Left lobe of liver (tissue), 2 donors: Measurements from ENCODE around the gene RBP3. TPM values are rescaled to one million over a fixed set of nuclear protein-coding genes. Genes with fewer than 3 reads are reported as not detected.

Experiments
- ATAC-seq: fragments of 200-7000 bp; cut with Tn5 transposase; one replicate; pipeline ENCODE4 v1.9.1; 2020; ENCODE audit warnings: mild to moderate bottlenecking, moderate library complexity
- DNase-seq: peaks from one replicate; pipeline ENCODE4 v3.0.0-alpha.2; 2020; ENCODE audit warnings: low spot score
- total RNA-seq: library from RNA; stranded (reverse); gene quantifications from one replicate; pipeline ENCODE4 v1.2.1, GENCODE V29; 2021
- donor health status: DM: no; HTN: no; CAD: no; lungs with moderate emphysema.
- donor health status: DM: no; HTN: yes; CAD: no.

The RBP3 gene
- total RNA-seq, 1 donor from 2014 or later: not detected

DNA sequence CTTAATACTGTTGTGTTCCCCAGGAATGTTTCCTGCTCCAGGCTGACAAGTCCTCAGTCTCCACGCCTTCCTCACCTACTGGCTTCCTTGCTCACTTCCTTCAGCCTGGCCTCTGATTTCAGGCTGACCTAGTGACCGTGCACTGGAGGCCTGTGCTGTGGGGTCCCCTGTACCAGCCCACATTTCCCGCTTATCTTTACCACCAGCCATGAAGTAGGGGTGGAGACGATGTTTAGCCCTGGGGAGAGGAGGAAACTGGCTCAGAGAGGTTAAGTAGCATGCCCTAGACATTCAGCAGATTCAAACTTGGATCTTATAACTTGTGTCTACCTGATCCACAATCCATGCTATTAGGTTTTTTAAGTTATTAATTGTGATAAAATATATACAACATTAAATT is 40.7 kb downstream of the RBP3 start:
- ATAC-seq (no peak), DNase-seq (peak; percentile 21)

DNA sequence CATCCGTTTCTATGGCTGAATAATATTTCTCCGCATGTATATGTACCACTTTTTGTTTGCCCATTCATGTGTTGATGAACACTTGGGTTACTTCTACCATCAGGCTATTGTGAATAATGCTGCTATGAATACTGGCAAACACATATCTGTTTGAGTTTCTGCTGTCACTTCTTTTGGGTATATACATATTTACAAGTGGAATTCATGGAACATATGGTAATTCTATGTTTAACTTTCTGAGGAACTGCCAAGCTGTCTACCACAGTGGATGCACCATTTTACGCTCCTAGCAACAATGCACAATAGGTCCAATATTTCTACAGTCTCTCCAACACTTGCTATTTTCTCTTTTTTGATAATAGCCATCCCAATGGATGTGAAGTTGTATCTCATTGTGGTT is 41.5 kb downstream of the RBP3 start:
- ATAC-seq (no peak), DNase-seq (no peak)

DNA sequence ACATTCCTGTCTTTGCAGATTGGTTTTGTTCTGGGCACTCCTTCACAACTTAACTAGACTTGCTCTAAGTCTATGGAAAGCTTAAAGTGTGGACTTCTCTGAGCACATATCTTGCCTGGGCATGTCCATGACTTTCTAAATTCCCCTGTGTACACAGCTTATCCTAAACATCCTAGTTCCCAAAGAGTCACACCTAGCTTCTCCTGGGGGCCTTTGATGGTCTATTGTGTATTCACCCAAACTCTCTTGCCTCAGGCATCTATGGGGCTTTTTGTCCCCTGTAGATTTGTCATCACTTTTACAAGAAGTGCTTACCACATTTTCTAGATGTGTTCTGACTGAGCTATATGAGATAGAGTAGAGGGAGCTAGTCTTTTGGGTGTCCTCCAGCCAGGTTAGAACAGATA is 48.2 kb downstream of the RBP3 start:
- DNase-seq (no peak), ATAC-seq (no peak)

DNA sequence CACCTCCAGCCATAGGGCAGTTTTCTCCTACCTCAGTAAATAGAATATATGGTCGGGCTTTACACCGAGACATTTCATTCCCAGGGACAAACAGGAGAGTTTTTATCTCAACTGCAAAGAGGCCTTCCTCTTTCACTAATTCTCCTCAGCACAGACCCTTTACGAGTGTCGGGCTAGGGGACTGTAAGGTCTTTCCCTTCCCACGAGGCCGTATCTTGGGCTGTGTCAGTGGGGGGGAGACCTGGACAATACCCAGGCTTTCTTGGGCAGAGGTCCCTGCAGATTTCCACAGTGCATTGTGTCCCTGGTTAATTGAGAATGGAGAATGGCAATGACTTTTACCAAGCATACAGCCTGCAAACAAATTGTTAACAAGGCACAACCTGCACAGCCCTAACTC is 49.1 kb downstream of the RBP3 start:
- no peak for ATAC-seq
- DNase-seq: no peak

DNA sequence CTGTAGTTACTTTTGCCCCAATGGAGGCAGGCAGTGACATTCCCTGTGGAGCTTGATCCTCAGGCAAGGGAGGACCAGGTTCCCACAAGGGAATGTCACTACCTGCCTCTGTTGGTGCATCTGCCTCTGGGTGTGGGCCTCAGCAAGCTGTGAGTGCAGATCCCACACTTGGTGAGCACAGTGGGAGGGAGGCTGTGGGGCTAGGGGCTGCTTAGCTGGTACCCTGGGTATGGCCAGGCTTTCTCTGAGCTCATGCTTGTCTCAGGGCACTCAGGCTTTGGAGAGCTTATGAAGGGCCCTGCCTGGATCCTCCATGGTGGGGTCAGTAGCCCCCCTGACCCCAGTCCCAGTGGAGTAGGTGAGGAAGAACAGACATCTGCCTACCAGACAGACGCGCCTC is 52.1 kb downstream of the RBP3 start:
- ATAC-seq (no peak), DNase-seq (no peak)

DNA sequence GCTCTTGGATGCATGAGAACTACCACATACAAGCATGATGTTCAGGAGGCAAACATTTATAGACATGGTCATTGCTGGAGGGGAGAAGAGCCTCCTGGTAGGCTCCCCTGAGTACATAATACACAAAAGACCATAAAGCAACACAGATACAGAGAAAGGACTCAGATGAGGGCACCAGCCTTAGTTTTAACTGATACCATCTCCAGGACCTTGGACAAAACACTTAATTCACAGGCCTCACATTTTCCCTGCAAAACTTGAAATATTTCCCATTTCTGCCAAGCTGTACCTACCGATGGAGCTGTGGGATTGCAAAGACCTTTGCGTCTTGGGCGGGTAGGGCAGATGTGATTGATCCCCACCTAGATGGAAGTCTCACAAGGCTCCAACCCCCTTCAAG is 52.6 kb downstream of the RBP3 start:
- ATAC-seq: no peak

DNA sequence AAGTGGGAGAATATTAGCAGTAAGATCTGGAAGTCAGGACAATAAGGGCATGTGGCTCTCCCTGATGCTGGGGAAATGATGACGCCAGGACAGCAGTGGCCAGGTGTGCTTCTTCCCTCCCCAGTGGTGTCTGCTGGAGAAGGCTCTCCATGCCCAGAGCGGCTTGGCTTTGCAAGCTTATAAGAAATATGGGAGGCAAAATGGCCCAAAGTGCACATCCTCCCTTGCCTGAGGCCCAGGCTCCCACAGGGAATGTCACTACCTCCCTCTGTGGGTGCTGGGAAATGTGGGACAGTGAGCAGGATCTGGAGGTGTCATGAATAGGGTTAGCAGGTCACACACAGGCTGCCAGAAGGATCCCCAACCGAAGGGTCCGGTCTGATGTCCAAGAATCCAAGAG is 53.0 kb downstream of the RBP3 start:
- no peak for DNase-seq
- no peak for ATAC-seq

More for the DNA sequence above, 52.6 kb downstream of the RBP3 start:
- no peak for DNase-seq

DNA sequence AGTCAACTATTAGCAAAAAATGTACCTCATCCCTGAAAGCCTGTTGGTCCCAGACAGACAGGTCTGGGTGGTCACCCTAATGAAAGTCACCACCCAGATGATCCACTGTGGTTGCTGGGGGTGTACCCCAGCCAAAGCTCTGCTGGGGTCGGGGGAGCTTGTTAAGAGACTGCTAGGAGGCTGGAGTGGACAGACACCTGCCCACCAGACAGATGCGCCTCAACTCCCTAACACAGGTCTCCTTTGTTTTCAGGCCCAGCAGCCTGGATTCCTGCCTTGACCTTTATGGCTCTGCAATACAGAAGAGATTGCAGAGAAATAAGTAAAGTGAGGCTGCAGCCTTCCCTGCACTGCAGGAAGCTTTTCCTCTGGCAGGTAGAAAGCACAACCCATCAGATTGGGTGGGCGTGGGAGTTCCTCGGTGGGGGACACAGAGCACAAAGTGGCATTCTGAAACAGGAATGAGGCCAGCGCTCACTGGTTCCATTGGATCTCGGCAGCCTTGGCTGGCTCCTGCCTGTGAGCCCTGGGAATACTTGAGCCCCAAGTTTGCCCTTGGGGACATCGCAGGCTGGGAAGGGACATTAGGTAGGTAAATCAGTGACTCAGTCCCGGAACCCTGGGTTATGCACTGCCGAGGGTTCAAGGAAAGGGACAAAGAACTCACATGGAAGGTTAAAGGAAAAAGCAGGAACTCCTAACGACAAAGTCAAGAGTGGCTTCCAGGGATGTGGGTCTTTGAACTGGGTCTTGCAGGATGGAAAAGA is 53.9 kb downstream of the RBP3 start:
- ATAC-seq (no peak), DNase-seq (no peak)

DNA sequence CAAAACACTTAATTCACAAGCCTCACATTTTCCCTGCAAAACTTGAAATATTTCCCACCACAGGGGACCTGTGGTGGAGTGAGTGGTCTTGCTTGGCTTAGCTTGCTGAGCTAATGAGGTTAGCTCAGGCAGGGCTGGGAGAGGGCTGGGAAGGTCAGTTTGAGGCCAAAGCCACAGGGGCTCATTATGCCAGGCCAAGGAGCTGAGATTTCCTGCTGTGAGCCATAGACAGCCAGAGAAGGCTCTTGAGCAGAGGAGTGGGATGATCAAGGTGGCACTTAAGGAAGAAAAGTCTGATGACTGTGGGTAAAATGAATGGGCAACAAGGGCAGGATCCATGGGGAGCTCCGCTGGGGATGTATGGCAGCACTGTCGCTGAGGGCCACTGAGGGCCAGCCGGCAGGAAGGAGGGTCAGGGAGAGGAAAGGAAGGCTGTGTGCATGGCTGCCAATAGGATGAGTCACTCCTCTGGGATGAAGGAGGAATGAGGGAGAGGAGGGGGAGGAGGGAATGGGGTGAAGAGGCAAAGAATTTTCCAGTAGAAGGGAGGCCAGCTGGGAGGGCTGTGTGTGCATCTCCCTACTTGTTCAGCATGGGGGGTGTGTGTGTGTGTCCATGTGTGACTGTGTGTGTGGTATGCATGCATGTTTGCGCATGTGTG is 54.6 kb downstream of the RBP3 start:
- DNase-seq (peak; percentile 39), ATAC-seq (peak; percentile 70)

DNA sequence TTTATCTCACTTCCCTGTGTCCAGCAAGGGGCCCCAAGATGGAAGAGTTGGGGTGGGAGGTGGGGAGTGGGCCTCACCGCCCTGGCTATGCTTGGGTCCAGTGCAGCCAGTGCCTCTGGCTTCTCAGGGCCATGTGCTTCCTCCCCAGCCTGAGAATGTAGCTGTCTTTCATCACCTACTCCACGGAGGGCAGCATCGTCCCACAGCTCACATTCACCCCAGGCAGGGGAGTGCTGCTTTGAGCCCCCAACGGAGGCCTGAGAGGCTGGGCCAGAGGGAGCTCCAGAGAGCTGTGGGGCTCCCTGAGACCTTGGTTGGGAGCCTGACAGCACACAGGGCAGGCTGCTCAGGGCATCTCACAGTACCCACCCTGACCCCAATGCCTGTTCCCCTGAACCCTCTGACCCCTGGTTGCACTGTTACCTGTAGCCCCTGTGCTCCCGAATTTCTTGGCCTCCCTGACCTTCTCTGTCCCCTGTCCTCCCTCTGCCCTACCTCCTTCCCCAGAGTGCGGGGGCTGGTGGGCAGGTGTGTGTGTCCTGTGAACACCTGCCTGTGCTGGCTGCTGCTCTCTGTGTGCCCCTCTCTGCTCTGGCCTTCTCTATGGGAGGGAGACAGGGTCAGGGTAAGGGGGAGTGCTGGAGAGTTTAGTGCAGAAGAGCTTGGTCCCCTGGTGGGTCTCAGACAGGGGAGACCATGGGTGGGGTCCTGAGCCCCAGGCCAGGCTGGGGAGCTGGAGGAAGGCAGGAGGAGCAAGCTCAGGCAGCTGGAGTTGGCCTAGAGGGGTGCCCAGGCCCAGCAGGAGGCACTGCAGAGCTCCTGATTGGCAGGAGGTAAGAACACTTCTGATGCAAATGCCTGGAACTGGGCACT is 55.5 kb downstream of the RBP3 start:
- no peak for DNase-seq
- ATAC-seq: peak; percentile 17

DNA sequence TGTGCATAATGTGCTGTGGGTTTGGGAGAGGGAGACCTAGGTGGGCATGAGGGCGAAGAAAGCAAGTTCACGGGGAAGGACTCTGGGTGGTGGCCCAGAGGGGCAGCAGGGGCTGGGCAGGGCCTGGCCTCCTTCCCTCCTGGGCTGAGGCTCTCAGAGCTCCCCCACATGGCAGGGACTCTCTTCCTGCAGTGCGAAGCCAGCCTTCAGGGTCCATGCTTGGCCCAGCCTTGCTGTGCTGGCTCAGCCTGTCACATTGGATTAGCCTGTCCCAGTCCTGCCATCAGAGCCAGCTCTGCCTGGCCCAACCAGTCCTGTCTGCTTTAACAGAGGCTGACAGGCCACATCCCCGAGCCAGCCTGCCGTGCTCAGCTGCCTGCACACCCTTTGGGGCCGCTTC is 56.3 kb downstream of the RBP3 start:
- no peak for DNase-seq
- ATAC-seq: no peak

DNA sequence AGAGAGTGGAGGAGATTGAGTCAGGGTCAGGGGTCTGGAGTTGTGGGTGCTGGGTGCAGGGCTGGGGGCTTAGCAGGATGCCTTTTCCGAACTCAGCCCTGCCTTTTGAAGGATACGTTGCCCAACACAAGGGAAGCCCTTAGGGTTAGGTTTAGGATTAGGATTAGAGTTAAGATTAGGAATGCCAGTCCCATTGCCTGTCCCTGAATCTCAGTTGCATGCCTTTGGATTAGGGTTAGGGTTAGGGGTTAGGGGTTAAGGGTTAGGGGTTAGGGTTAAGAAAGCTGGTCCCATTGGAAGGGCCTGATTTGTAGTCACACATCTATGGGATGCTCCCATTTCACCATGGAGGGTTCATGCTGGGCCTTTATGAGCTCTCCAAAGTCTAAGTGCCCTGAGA is 56.8 kb downstream of the RBP3 start:
- DNase-seq: no peak

DNA sequence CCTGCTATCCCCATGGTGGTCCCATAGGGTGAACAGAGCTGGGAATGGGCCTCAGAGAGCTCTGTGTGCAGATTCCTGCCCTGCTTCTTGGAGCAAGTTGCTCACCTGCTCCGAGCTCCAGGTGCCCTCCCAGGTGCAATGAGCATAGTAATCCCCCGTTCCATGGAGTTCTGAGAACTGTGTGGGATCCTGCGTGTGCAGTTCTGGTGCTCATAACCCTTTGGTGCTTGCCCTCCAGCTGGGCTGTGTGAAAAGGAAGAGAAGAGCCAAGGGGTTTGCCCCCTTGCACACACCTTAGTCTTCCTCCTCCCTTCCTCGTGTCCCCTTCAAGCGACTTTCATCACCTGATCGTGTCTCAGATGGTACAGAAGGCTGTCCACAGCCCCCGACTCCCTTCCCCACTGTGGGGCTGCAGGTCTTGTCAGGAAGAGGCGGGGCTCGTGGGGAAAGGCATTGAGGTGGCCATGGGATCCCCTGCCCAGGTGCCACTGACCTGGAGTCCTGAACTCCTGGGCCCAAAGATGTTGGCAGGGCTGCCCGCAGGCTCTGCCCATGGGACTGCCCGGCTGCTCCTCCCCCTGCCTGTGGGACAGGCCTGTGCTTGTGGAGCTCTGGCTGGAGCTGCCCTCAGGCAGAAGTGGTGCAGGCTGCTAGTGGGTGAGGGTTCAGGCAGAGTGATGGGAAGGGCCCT is 57.8 kb downstream of the RBP3 start:
- DNase-seq (no peak), ATAC-seq (no peak)

More for the DNA sequence above, 56.8 kb downstream of the RBP3 start:
- ATAC-seq: no peak

DNA sequence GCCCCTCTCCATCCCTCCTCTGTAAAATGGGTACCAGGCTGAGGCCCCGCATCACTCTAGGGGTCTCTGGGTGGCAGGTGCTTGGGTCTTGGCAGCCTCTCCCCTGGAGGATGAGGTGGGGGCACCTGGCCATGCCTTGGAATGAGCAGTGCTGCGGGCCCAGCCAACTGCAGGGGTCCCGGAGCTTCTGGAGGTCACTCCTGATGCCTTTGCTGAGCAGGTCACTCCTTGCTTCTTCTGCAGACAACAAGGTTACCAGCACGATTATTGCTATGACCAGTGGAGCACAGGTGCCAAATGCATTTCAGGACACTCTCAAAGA is 58.3 kb downstream of the RBP3 start:
- DNase-seq (no peak), ATAC-seq (no peak)

DNA sequence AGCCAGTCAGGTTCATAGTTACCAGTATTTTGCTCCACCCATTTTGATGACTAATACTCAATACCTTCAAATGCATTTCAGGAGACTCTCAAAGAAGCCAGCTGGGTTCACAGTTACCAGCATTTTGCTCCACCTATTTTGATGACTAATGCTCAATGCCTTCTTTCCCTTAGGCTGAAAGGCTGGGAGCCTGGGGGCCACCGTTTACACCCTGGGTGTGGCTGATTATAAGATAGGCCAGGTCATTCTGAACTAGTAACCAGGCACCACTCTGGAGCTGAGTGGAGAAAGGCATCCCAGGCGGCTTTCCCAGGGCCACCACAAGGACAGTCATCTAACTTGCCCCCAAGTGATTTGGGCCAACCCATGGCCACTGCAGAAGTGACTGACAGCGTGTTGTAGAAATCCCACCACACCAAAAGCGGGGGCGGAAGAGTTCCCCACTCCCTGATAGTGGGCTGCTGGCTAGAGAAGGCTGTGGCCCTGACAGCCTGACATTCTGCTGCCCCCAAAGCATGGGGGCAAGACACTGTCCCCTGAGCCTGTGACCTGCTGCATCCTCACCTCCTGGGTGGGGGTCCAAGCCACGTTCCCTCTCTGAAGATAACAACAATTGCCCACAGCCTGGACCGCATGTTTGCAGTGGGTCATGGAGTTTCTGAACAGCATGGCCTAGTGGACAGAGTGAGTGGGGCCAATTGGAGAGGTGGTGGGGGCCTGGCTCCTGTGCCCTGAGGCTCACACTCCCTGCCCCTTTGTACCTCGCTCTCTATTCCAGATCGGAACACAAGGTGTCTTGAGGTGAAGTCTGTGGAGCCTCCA is 58.9 kb downstream of the RBP3 start:
- ATAC-seq (no peak), DNase-seq (no peak)

Other genes with a start within 250 kb of the RBP3 start
- 0.08 TPM for gene GDF10, start 48.2 kb upstream of the RBP3 start, total RNA-seq
- gene GDF2, start 25.9 kb upstream of the RBP3 start, total RNA-seq: 7.2 TPM
- 0.08 TPM for gene ZNF488, start 35.9 kb downstream of the RBP3 start, total RNA-seq
- gene ANXA8, start 135.8 kb downstream of the RBP3 start, total RNA-seq: 1.7 TPM
- not detected for gene FAM25G, start 143.3 kb downstream of the RBP3 start, total RNA-seq
- gene AGAP9, start 175.3 kb downstream of the RBP3 start, total RNA-seq: 14.8 TPM